IMR-90 (cell line): ENCODE results near the gene CHD9. TPM values are rescaled to one million over a fixed set of nuclear protein-coding genes. Genes with fewer than 3 reads are reported as not detected.

Experiments
- ATAC-seq: fragments of 200-7000 bp; cut with Tn5 transposase; 2 replicates; pipeline ENCODE4 v1.9.1; 2020; ENCODE audit warnings: low read depth, mild to moderate bottlenecking, moderate library complexity
- BruUV-seq: library from RNA; stranded (reverse); fragments of 400-500 nt; replicated peaks from 2 replicates; lab custom pipeline; 2021; lab: Mats Ljungman, UMichigan
- CTCF ChIA-PET: fragments of 300-600 bp; formaldehyde crosslinking; extraction: SDS; loops from one replicate; lab custom pipeline; 2021; ENCODE audit warnings: antibody characterized with exemption; lab: Yijun Ruan, JAX
- POLR2A ChIA-PET: fragments of 300-600 bp; sonication (Branson Sonifier 250); formaldehyde crosslinking; loops from one replicate; lab custom pipeline; 2022; ENCODE audit warnings: antibody characterized with exemption; ENCODE audit not compliant: unreplicated experiment; lab: Charles Lee
- DNase-seq: peaks from one replicate; pipeline ENCODE4 v3.0.0; 2013
- H2AFZ ChIP-seq: replicated peaks from 2 replicates; pipeline ENCODE3; 2013; ENCODE audit warnings: low read length, mild to moderate bottlenecking; ENCODE audit not compliant: poor library complexity
- H2AK5ac ChIP-seq: 2 replicates; pipeline ENCODE4 v1.6.1; 2013; ENCODE audit warnings: low read depth, low read length, inconsistent platforms
- H2AK9ac ChIP-seq: replicated peaks from 2 replicates; pipeline ENCODE3; 2013; ENCODE audit warnings: mild to moderate bottlenecking, low read depth, low read length, moderate library complexity; ENCODE audit not compliant: poor library complexity
- H2BK120ac ChIP-seq: 2 replicates; pipeline ENCODE4 v1.6.1; 2013; ENCODE audit warnings: low read depth, low read length, inconsistent platforms
- H2BK15ac ChIP-seq: 3 replicates; pipeline ENCODE4 v1.6.1; 2013; ENCODE audit warnings: low read depth, low read length, inconsistent platforms
- H2BK20ac ChIP-seq: 2 replicates; pipeline ENCODE4 v1.6.1; 2013; ENCODE audit warnings: low read depth, mild to moderate bottlenecking, inconsistent platforms, low read length, moderate library complexity
- H2BK5ac ChIP-seq: 2 replicates; pipeline ENCODE4 v1.6.1; 2013; ENCODE audit warnings: mild to moderate bottlenecking, low read depth, low read length, inconsistent platforms; ENCODE audit not compliant: poor library complexity, severe bottlenecking
- H3K14ac ChIP-seq: replicated peaks from 2 replicates; pipeline ENCODE4 v1.6.1; 2013; ENCODE audit warnings: low read depth, low read length, inconsistent platforms
- H3K18ac ChIP-seq: 2 replicates; pipeline ENCODE4 v1.6.1; 2013; ENCODE audit warnings: low read depth, low read length, control low read depth
- H3K23ac ChIP-seq: 2 replicates; pipeline ENCODE4 v1.6.1; 2013; ENCODE audit warnings: low read depth, low read length, inconsistent platforms
- H3K27ac ChIP-seq: 2 replicates; pipeline ENCODE4 v1.5.1; 2013; ENCODE audit warnings: mild to moderate bottlenecking, control low read depth, low read length; ENCODE audit not compliant: insufficient read depth
- H3K27me3 ChIP-seq: 2 replicates; pipeline ENCODE4 v1.6.1; 2013; ENCODE audit warnings: low read length; ENCODE audit not compliant: control insufficient read depth, insufficient read depth
- H3K36me3 ChIP-seq: 2 replicates; pipeline ENCODE4 v1.6.1; 2013; ENCODE audit warnings: low read length, mixed read lengths; ENCODE audit not compliant: control insufficient read depth, insufficient read depth
- H3K4ac ChIP-seq: 2 replicates; pipeline ENCODE4 v1.6.1; 2013; ENCODE audit warnings: low read depth, low read length, inconsistent platforms
- H3K4me1 ChIP-seq: 2 replicates; pipeline ENCODE4 v1.6.1; 2013; ENCODE audit warnings: low read length, mixed read lengths; ENCODE audit not compliant: control insufficient read depth, insufficient read depth
- H3K4me2 ChIP-seq: 2 replicates; pipeline ENCODE4 v1.6.1; 2013; ENCODE audit warnings: low read depth, mild to moderate bottlenecking, control low read depth, low read length, moderate library complexity
- H3K4me3 ChIP-seq: 2 replicates; pipeline ENCODE4 v1.5.1; 2013; ENCODE audit warnings: low read depth, mild to moderate bottlenecking, control low read depth, low read length, moderate library complexity; ENCODE audit not compliant: insufficient read depth
- H3K56ac ChIP-seq: 2 replicates; pipeline ENCODE4 v1.6.1; 2013; ENCODE audit warnings: low read length, inconsistent platforms; ENCODE audit not compliant: insufficient read depth; ENCODE audit errors: extremely low read depth
- H3K79me1 ChIP-seq, 2 experiments: 2 replicates each; pipeline ENCODE4 v1.6.1; 2013; ENCODE audit warnings: low read length in 2 of 2, inconsistent platforms in 1 of 2, low read depth in 1 of 2
- H3K9ac ChIP-seq: 2 replicates; pipeline ENCODE4 v1.6.1; 2013; ENCODE audit warnings: low read depth, low read length, control low read depth
- H3K9me1 ChIP-seq: 2 replicates; pipeline ENCODE4 v1.6.1; 2013; ENCODE audit warnings: low read length, inconsistent platforms; ENCODE audit not compliant: insufficient read depth
- H3K9me3 ChIP-seq: 2 replicates; pipeline ENCODE4 v1.6.1; 2013; ENCODE audit warnings: low read length; ENCODE audit not compliant: control insufficient read depth, insufficient read depth
- H4K20me1 ChIP-seq: 2 replicates; pipeline ENCODE4 v1.6.1; 2013; ENCODE audit warnings: low read length, inconsistent platforms; ENCODE audit not compliant: insufficient read depth
- H4K5ac ChIP-seq: 2 replicates; pipeline ENCODE4 v1.6.1; 2013; ENCODE audit warnings: mild to moderate bottlenecking, low read depth, low read length, control low read depth
- H4K8ac ChIP-seq, 2 experiments: 2 replicates each; pipeline ENCODE4 v1.6.1; 2013; ENCODE audit warnings: low read depth in 2 of 2, low read length in 2 of 2, control low read depth in 1 of 2, inconsistent platforms in 1 of 2
- H4K91ac ChIP-seq: 2 replicates; pipeline ENCODE4 v1.6.1; 2013; ENCODE audit warnings: low read depth, low read length, inconsistent platforms; ENCODE audit not compliant: insufficient read depth
- BHLHE40 ChIP-seq: fragments of 150-350 bp; IDR thresholded peaks from 2 replicates; pipeline ENCODE4 v1.6.1; 2016; ENCODE audit warnings: mild to moderate bottlenecking, low read depth, low read length
- CEBPB ChIP-seq: IDR thresholded peaks from 2 replicates; pipeline ENCODE4 v1.6.1; 2012; ENCODE audit warnings: low read depth, low read length, improper control_type of control experiment
- CHD1 ChIP-seq: IDR thresholded peaks from 2 replicates; pipeline ENCODE4 v1.6.1; 2012; ENCODE audit warnings: low read depth, low read length, improper control_type of control experiment
- CTCF ChIP-seq: conservative IDR thresholded peaks from 2 replicates; pipeline ENCODE4 v1.5.1; 2012; ENCODE audit warnings: mild to moderate bottlenecking, low read depth, low read length, improper control_type of control experiment
- FOS ChIP-seq: fragments of 150-350 bp; IDR thresholded peaks from 2 replicates; pipeline ENCODE4 v1.6.1; 2016; ENCODE audit warnings: low read depth, low read length
- MAFK ChIP-seq: IDR thresholded peaks from 2 replicates; pipeline ENCODE4 v1.6.1; 2012; ENCODE audit warnings: low read depth, low read length, improper control_type of control experiment
- MAZ ChIP-seq: IDR thresholded peaks from 2 replicates; pipeline ENCODE4 v1.6.1; 2012; ENCODE audit warnings: low read depth, mild to moderate bottlenecking, low read length, improper control_type of control experiment, moderate library complexity, borderline replicate concordance
- MXI1 ChIP-seq: IDR thresholded peaks from 2 replicates; pipeline ENCODE4 v1.6.1; 2012; ENCODE audit warnings: low read depth, mild to moderate bottlenecking, low read length, moderate library complexity, borderline replicate concordance
- NFE2L2 ChIP-seq: fragments of 150-350 bp; IDR thresholded peaks from 2 replicates; pipeline ENCODE4 v1.6.1; 2016; ENCODE audit warnings: low read depth, mild to moderate bottlenecking, low read length
- POLR2A ChIP-seq: IDR thresholded peaks from 2 replicates; pipeline ENCODE4 v1.6.1; 2012; ENCODE audit warnings: mild to moderate bottlenecking, low read depth, low read length
- RAD21 ChIP-seq: IDR thresholded peaks from 2 replicates; pipeline ENCODE4 v1.6.1; 2012; ENCODE audit warnings: low read length, improper control_type of control experiment
- RFX5 ChIP-seq: IDR thresholded peaks from 2 replicates; pipeline ENCODE4 v1.8.0; 2012; ENCODE audit warnings: low read depth, mild to moderate bottlenecking, low read length, moderate library complexity
- SMC3 ChIP-seq: fragments of 150-350 bp; IDR thresholded peaks from 2 replicates; pipeline ENCODE4 v1.6.1; 2016; ENCODE audit warnings: low read depth, mild to moderate bottlenecking, antibody characterized with exemption, low read length, moderate library complexity
- USF2 ChIP-seq: fragments of 150-350 bp; IDR thresholded peaks from 2 replicates; pipeline ENCODE4 v1.6.1; 2017; ENCODE audit warnings: mild to moderate bottlenecking, antibody characterized with exemption, low read length, low read depth
- WGBS, 2 experiments: methylation state at CpG; one replicate each; pipeline versions ENCODE4 v1.1.5 to v1.1.7; 2013; ENCODE audit warnings: missing lambda C conversion rate in 2 of 2; ENCODE audit not compliant: insufficient read length in 1 of 2; ENCODE audit errors: extremely low coverage in 2 of 2; 5-methylcytosine and 5-hydroxymethylcytosine counted together
- dilution Hi-C: fragments of 300-500 bp; cut with HindIII; formaldehyde crosslinking; loops from one replicate; pipeline ENCODE4 v1.14.3; 2018; ENCODE audit warnings: low sequenced_read_pairs; ENCODE audit not compliant: unreplicated experiment
- in situ Hi-C: fragments of 300-500 bp; cut with MboI; formaldehyde crosslinking; loops from 3 replicates; pipeline ENCODE4 v1.14.3; 2019; ENCODE audit warnings: low sequenced_read_pairs, inconsistent platforms, mixed read lengths
- intact Hi-C: fragments of 100-400 bp; cut with micrococcal nuclease; formaldehyde crosslinking; loops from 2 replicates; pipeline ENCODE4 v1.10.0; 2022
- polyA plus RNA-seq, 3 experiments: library from polyadenylated mRNA; depleted of rRNA; stranded (reverse); fragments of >200 nt; gene quantifications; 2 replicates each; pipeline ENCODE4 v1.2.3, GENCODE V29; 2012; ENCODE audit warnings: low replicate concordance in 1 of 3
- total RNA-seq: library from RNA; depleted of rRNA; stranded (reverse); fragments of >200 nt; gene quantifications from 2 replicates; pipeline ENCODE4 v1.2.3, GENCODE V29; 2012

Gene CHD9
- total and polyA plus RNA-seq, 2 of the 4 experiments (the other 2 are of a cell fraction) = 9.1 to 48.8 TPM

DNA sequence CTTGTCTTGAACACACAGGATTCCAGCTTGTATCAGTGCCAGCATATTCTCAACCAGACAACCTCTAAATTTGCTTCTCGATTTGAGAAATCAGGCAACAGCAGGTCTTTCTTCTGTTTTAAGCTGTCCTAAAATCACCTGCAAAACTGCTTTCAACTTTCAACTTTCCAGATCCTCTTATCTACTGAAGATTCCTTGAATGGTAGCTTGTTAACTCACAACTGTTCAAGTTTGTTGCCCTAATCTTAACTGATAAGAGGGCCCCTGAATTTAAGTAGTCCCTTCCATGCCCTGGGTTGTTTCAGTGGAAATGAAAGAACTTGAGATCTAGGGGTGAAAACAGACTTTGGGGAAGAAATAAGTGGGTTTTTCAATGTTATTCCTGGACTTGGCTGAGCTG lies 57.2 kb downstream of the CHD9 start:
- H3K14ac ChIP-seq = no peak overlapping the region
- no peak overlapping the region for H3K56ac ChIP-seq
- intact Hi-C loops = no loop called here
- no peaks in the 10 kb centered on the region for H4K20me1 ChIP-seq
- 67% methylated on average over 1 of the region's 1 CpG; no CpG with 5 or more reads in 1 of the 2 experiments for WGBS, 2 experiments
- H2BK15ac ChIP-seq = no peak overlapping the region
- H3K36me3 ChIP-seq = no peaks in the 10 kb centered on the region
- BruUV-seq = no TSS peak
- no peak overlapping the region for H3K4ac ChIP-seq
- no peak overlapping the region; the same call in 1 of the 2 replicates for H3K23ac ChIP-seq
- H3K27me3 ChIP-seq = no peaks in the 10 kb centered on the region
- H2AK9ac ChIP-seq = no peak overlapping the region
- no peak overlapping the region; the same call in 1 of the 2 replicates for H3K18ac ChIP-seq
- no peak for DNase-seq
- CTCF ChIA-PET = interaction anchor here (1.3 kb wide), 1 partner anchor 18 kb away, joined by 3 read pairs; no protein-coding TSS in a partner anchor
- POLR2A ChIA-PET = no interaction called here
- in situ Hi-C loops = no loop called here
- H3K27ac ChIP-seq = no peak overlapping the region
- H4K8ac ChIP-seq = no peak overlapping the region
- ATAC-seq = no peak
- no peaks in the 10 kb centered on the region for H3K9me1 ChIP-seq
- TF ChIP-seq RAD21 (no peak), RFX5 (no peak), USF2 (no peak), MAZ (no peak), FOS (no peak), MXI1 (no peak), CHD1 (no peak), POLR2A (no peak), NFE2L2 (no peak), MAFK (no peak), SMC3 (no peak), CTCF (no peak), BHLHE40 (no peak), CEBPB (no peak)
- H2AK5ac ChIP-seq = no peak overlapping the region
- H2BK120ac ChIP-seq = no peak overlapping the region
- H3K79me1 ChIP-seq = peaks cover 18 to 22% of the 10 kb centered on the region in 2 experiments; a peak in 3 of 4 replicates
- H2BK5ac ChIP-seq = no peak overlapping the region
- dilution Hi-C loops = no loop called here
- H3K4me1 ChIP-seq = 0 out of 2 replicates have a peak, but pooled peaks cover 2% of the 10 kb centered on the region
- H3K9me3 ChIP-seq = no peaks in the 10 kb centered on the region
- no peak overlapping the region for H2BK20ac ChIP-seq
- no peak overlapping the region for H3K4me2 ChIP-seq
- H3K9ac ChIP-seq = no peak overlapping the region
- no peak overlapping the region for H2AFZ ChIP-seq
- no peak overlapping the region for H4K5ac ChIP-seq
- H3K4me3 ChIP-seq = no peak overlapping the region
- no peak overlapping the region for H4K91ac ChIP-seq
